A673 (cell line): ENCODE measurements around the gene ATP23. TPM values are rescaled to one million over a fixed set of nuclear protein-coding genes. Genes with fewer than 3 reads are reported as not detected.

Source experiments
- BruUV-seq: library from RNA; stranded (reverse); fragments of 400-500 nt; replicated peaks from 2 replicates; lab custom pipeline; 2021; lab: Mats Ljungman, UMichigan
- CTCF ChIA-PET: fragments of 300-600 bp; sonication (Branson Sonifier 250); formaldehyde crosslinking; loops from one replicate; lab custom pipeline; 2022; ENCODE audit warnings: antibody characterized with exemption; lab: Charles Lee
- POLR2A ChIA-PET: fragments of 300-600 bp; sonication (Branson Sonifier 250); formaldehyde crosslinking; loops from one replicate; lab custom pipeline; 2022; ENCODE audit warnings: antibody characterized with exemption; ENCODE audit not compliant: low non-redundant PET; lab: Charles Lee
- DNase-seq: peaks from one replicate; pipeline ENCODE4 v3.0.0-alpha.2; 2015; ENCODE audit warnings: low spot score
- H3K27ac ChIP-seq: fragments of 200-600 bp; sonication (generic); 2 replicates; pipeline ENCODE4 v1.5.1; 2016; ENCODE audit warnings: mixed run types, low read depth, mild to moderate bottlenecking, mixed read lengths, antibody characterized with exemption, low read length; ENCODE audit not compliant: poor library complexity, severe bottlenecking
- H3K27me3 ChIP-seq: fragments of 200-600 bp; sonication (generic); replicated peaks from 2 replicates; pipeline ENCODE4 v1.6.1; 2017; ENCODE audit warnings: mixed run types, low read depth, mild to moderate bottlenecking, mixed read lengths, antibody characterized with exemption, low read length; ENCODE audit not compliant: insufficient read depth, poor library complexity
- H3K36me3 ChIP-seq: fragments of 200-600 bp; sonication (generic); 2 replicates; pipeline ENCODE4 v1.6.1; 2016; ENCODE audit warnings: mixed run types, mild to moderate bottlenecking, mixed read lengths, antibody characterized with exemption, low read length; ENCODE audit not compliant: insufficient read depth, poor library complexity, severe bottlenecking
- H3K4me1 ChIP-seq: fragments of 200-600 bp; sonication (generic); 2 replicates; pipeline ENCODE4 v1.6.1; 2017; ENCODE audit warnings: mixed run types, mild to moderate bottlenecking, mixed read lengths, antibody characterized with exemption, low read length; ENCODE audit not compliant: insufficient read depth, poor library complexity, severe bottlenecking
- H3K4me3 ChIP-seq: fragments of 200-600 bp; sonication (generic); 2 replicates; pipeline ENCODE4 v1.5.1; 2016; ENCODE audit warnings: low read depth, mixed run types, mild to moderate bottlenecking, mixed read lengths, low read length; ENCODE audit not compliant: poor library complexity, severe bottlenecking
- H3K9me3 ChIP-seq: fragments of 200-600 bp; sonication (generic); 2 replicates; pipeline ENCODE4 v1.6.1; 2016; ENCODE audit warnings: mixed run types, low read depth, mild to moderate bottlenecking, mixed read lengths, antibody characterized with exemption, low read length; ENCODE audit not compliant: poor library complexity, severe bottlenecking
- CTCF ChIP-seq: fragments of 300-800, 200-600 bp; sonication (generic); conservative IDR thresholded peaks from 2 replicates; pipeline ENCODE4 v1.5.1; 2017; ENCODE audit warnings: low read depth, mild to moderate bottlenecking, antibody characterized with exemption, low read length, moderate library complexity, mixed read lengths
- EZH2 ChIP-seq: fragments of 200-600 bp; sonication (generic); IDR thresholded peaks from 2 replicates; pipeline ENCODE4 v1.6.1; 2017; ENCODE audit warnings: borderline replicate concordance, low read depth, mild to moderate bottlenecking, mixed read lengths, antibody characterized with exemption, low read length; ENCODE audit not compliant: poor library complexity, severe bottlenecking
- intact Hi-C: fragments of 100-400 bp; cut with micrococcal nuclease; formaldehyde crosslinking; loops from one replicate; pipeline ENCODE4 v1.10.0; 2022; ENCODE audit not compliant: unreplicated experiment
- total RNA-seq: library from RNA; stranded (reverse); gene quantifications from 2 replicates; pipeline ENCODE4 v1.2.3, GENCODE V29; 2021

ATP23 gene
- total RNA-seq, 1 experiment from 2014 or later, result 7.7 TPM

- Histone ChIP-seq H3K27me3 (no peaks in the 10 kb centered on the region), H3K4me1 (peaks cover 9% of the 10 kb centered on the region), H3K36me3 (no peaks in the 10 kb centered on the region), H3K4me3 (no peak overlapping the region), H3K9me3 (no peaks in the 10 kb centered on the region), H3K27ac (no peak overlapping the region)
- TF ChIP-seq EZH2 (no peak), CTCF (no peak)
- no peak for DNase-seq
- intact Hi-C loops, result no loop called here
- ChIA-PET POLR2A (interaction anchor here (0.6 kb wide), 1 partner anchor 76 kb away, joined by 8 read pairs; no protein-coding TSS in a partner anchor), CTCF (no interaction called here)
- no TSS peak for BruUV-seq
These were observed 2.1 kb upstream of the ATP23 start for GRCh38 chr12:57939291-57939690.

DNA sequence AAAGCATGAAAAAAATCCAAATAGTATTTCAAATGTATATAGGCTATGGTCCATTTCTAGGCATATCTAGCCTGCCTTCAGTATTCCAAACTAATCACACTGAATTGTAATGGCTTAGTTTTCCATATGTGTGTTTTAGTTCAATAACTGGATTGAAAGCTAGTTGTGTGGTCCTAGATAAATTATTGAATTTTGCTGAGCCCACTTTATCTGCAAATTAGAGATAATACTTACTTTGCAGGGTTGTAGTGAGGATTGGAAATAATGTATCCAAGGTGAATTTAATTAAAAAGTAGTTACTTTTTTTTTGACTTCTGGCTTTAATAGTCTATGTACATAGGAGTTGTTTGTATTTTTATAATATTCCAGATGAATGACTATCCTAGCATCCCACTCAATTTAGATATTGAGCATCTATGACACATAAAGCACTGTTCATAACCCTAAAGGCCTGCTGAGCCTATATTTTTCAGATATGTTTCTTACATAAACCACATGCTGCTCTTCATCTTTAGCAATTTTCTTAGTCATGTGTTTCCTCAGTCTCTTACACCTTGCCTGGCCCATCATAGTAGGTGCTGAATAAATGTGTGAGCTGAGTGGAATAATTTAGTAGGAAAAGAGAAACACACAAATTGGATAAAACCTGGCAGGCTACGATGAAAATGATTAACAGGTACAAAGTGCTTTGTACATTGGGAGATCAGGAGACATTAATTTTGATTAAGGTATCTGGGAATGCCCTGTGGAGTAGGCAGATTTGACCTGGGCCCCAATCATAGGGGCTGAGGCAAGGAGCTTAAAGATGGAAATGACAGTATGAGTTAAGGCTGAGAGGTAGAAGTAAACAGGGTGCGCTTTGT is 1.1 kb upstream of the ATP23 start:
- Histone ChIP-seq H3K27ac (no peak overlapping the region), H3K9me3 (no peaks in the 10 kb centered on the region), H3K4me3 (peak overlapping the region; percentile 83)

GRCh38 chr12:57940915-57941164 is 527 bp upstream of the ATP23 start:
- no peak for DNase-seq
- Histone ChIP-seq H3K27ac (peak overlapping the region; percentile 72), H3K4me3 (peak overlapping the region; percentile 83), H3K4me1 (peaks cover 5% of the 10 kb centered on the region), H3K27me3 (no peaks in the 10 kb centered on the region), H3K36me3 (no peaks in the 10 kb centered on the region), H3K9me3 (no peaks in the 10 kb centered on the region)
- TF ChIP-seq EZH2, result no peak
- TF ChIP-seq CTCF, result no peak
- TSS peak; percentile 85 for BruUV-seq
- CTCF ChIA-PET, result no interaction called here
- POLR2A ChIA-PET, result interaction anchor here (0.6 kb wide), 1 partner anchor 11 kb away, joined by 3 read pairs; no protein-coding TSS in a partner anchor
- intact Hi-C loops, result no loop called here

More for the DNA sequence above, 1.1 kb upstream of the ATP23 start:
- ChIA-PET CTCF (interaction anchor here (0.6 kb wide), 1 partner anchor 95 kb away, joined by 10 read pairs; no protein-coding TSS in a partner anchor), POLR2A (interaction anchor here (0.6 kb wide), 1 partner anchor 12 kb away, joined by 3 read pairs; no protein-coding TSS in a partner anchor)
- Histone ChIP-seq H3K36me3 (no peaks in the 10 kb centered on the region), H3K4me1 (peaks cover 6% of the 10 kb centered on the region), H3K27me3 (no peaks in the 10 kb centered on the region)
- intact Hi-C loops, result no loop called here
- DNase-seq, result no peak
- TF ChIP-seq EZH2, result no peak
- TF ChIP-seq CTCF, result no peak
- no TSS peak for BruUV-seq
